Activated CD4-positive, alpha-beta T cell treated with anti-CD3 and anti-CD28 coated beads for 36 hours (primary cell): ENCODE data around the gene TGOLN2. TPM values are rescaled to one million over a fixed set of nuclear protein-coding genes. Genes with fewer than 3 reads are reported as not detected.

Experiments used
- total RNA-seq, 2 experiments: library from RNA; stranded (reverse); gene quantifications; one replicate each; pipeline ENCODE4 v1.2.3, GENCODE V29; 2021

Gene TGOLN2
- total RNA-seq, 2 experiments from 2014 or later = 84.0 to 90.4 TPM

Other genes with a start within 250 kb of the TGOLN2 start
- gene TCF7L1, start 194.6 kb downstream of the TGOLN2 start, total RNA-seq = under 1 TPM in 1 of 2 experiments, not detected in 1; 0.07 TPM
- gene RETSAT, start 26.5 kb upstream of the TGOLN2 start, total RNA-seq = 10 to 100 TPM; 18.1 to 18.7 TPM
- gene ELMOD3, start 26.8 kb upstream of the TGOLN2 start, total RNA-seq = 10 to 100 TPM; 11.2 to 12.9 TPM
- gene CAPG, start 82.4 kb upstream of the TGOLN2 start, total RNA-seq = 10 to 100 TPM; 28.3 to 45.6 TPM
- 1 to 10 TPM; 1.7 to 2.2 TPM for gene SH2D6, start 90.7 kb upstream of the TGOLN2 start, total RNA-seq
- 100 to 1,000 TPM; 226 to 259 TPM for gene MAT2A, start 211.2 kb upstream of the TGOLN2 start, total RNA-seq
- gene GGCX, start 233.5 kb upstream of the TGOLN2 start, total RNA-seq = 10 to 100 TPM; 20.1 to 22.2 TPM
- gene VAMP8, start 249.6 kb upstream of the TGOLN2 start, total RNA-seq = 100 to 1,000 TPM in 1 of 2 experiments, 10 to 100 TPM in 1; 98.3 to 106 TPM